Tibial nerve (tissue), 3 donors: ENCODE data around the gene DDX39A.

ENCODE experiments used
- CTCF ChIP-seq, 5 experiments: fragments of 200-600 bp in 3 of 5; fragments of 450-650 bp in 2 of 5; sonication (generic) in 3 of 5; IDR thresholded peaks; one replicate each; pipeline ENCODE4 v1.5.1; 2016 to 2019; ENCODE audit warnings: antibody characterized with exemption in 5 of 5, mild to moderate bottlenecking in 3 of 5, moderate library complexity in 2 of 5
- POLR2A ChIP-seq, 2 donors: fragments of 450-650 bp; IDR thresholded peaks; one replicate each; pipeline ENCODE4 v1.6.1; 2017; ENCODE audit warnings: antibody characterized with exemption in 2 of 2, mild to moderate bottlenecking in 2 of 2, moderate library complexity in 2 of 2

- TF ChIP-seq POLR2A (IDR thresholded peaks at IDR 0.05) (no peak), CTCF (IDR thresholded peaks at IDR 0.05) (no peak)
Observed at GRCh38 chr19:14427461-14427860, 8.3 kb upstream of the DDX39A start.
